ENCODE measurements around the gene CDH22.

The CDH22 gene

DNA sequence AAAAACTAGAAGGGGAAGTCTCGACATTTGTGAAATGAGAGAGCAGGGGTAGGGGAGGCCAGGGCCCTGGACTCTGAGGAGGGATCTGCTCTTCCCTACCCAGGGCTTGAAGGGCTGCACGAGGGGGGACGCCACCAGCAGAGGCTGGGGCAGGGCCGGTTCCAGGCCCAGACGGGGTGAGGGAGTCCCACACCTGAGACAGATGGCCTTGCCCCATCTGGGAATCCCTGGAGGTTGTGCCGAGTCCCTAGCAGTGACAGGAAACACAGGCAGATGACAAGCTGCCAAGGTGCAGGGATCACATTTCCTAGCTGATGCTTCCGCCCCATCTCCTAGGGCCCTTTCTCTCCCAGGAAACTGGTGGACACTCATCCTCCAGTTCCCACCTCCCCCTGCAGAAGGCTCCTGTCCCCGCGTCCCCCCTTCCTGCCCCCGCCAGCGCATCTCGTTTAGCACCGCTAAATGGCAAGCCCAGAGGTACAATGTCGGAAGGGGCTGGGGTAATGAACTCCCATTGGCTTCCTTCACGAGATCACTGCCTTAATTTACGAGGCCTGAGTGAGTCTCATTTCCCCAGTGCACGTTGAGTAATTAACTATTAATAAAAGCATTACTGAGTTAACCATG is 35.2 kb upstream of the CDH22 start:
- no peak overlapping the region for H3K4me3 ChIP-seq (ENCODE audit: control insufficient read depth, low read depth, low read length)
- no peak for DNase-seq (ENCODE audit: low read depth)
- TF ChIP-seq CTCF (IDR thresholded peaks at IDR 0.05; ENCODE audit: control insufficient read depth, insufficient read depth, low read depth, low read length, missing control alignments) = no peak

- DNase-seq (ENCODE audit: low read depth) = no peak
- TF ChIP-seq CTCF (IDR thresholded peaks at IDR 0.05; ENCODE audit: control insufficient read depth, insufficient read depth, low read depth, low read length, missing control alignments) = no peak
- no peak overlapping the region for H3K4me3 ChIP-seq (ENCODE audit: control insufficient read depth, low read depth, low read length)
Measured at GRCh38 chr20:46342451-46343347, 34.4 kb upstream of the CDH22 start.

- H3K4me3 ChIP-seq (ENCODE audit: control insufficient read depth, low read depth, low read length) = no peak overlapping the region
- no peak for DNase-seq (ENCODE audit: low read depth)
- TF ChIP-seq CTCF (IDR thresholded peaks at IDR 0.05; ENCODE audit: control insufficient read depth, insufficient read depth, low read depth, low read length, missing control alignments) = no peak
Measured at GRCh38 chr20:46342010-46342378, 33.7 kb upstream of the CDH22 start.

GRCh38 chr20:46341074-46342009 is 33.0 kb upstream of the CDH22 start:
- no peak for TF ChIP-seq CTCF (IDR thresholded peaks at IDR 0.05; ENCODE audit: control insufficient read depth, insufficient read depth, low read depth, low read length, missing control alignments)
- no peak for DNase-seq (ENCODE audit: low read depth)

GRCh38 chr20:46339037-46339436 is 30.7 kb upstream of the CDH22 start:
- DNase-seq (ENCODE audit: low read depth) = no peak
- no peak overlapping the region for H3K4me3 ChIP-seq (ENCODE audit: control insufficient read depth, low read depth, low read length)
- no peak for TF ChIP-seq CTCF (IDR thresholded peaks at IDR 0.05; ENCODE audit: control insufficient read depth, insufficient read depth, low read depth, low read length, missing control alignments)

More at GRCh38 chr20:46341074-46342009, 33.0 kb upstream of the CDH22 start:
- H3K4me3 ChIP-seq (ENCODE audit: control insufficient read depth, low read depth, low read length) = no peak overlapping the region

GRCh38 chr20:46336735-46337134 is 28.4 kb upstream of the CDH22 start:
- no peak overlapping the region for H3K4me3 ChIP-seq (ENCODE audit: control insufficient read depth, low read depth, low read length)
- no peak for TF ChIP-seq CTCF (IDR thresholded peaks at IDR 0.05; ENCODE audit: control insufficient read depth, insufficient read depth, low read depth, low read length, missing control alignments)

More at GRCh38 chr20:46336735-46337134, 28.4 kb upstream of the CDH22 start:
- no peak for DNase-seq (ENCODE audit: low read depth)
